Measurements from ENCODE around the gene NOB1. TPM values are rescaled to one million over a fixed set of nuclear protein-coding genes. Genes with fewer than 3 reads are reported as not detected.

The NOB1 gene
- total and polyA plus RNA-seq, 9 of the 15 experiments (the other 6 are each of a cell fraction or from before 2014, with no cell fraction given): 42.4 to 148 (median 116) TPM

- CTCF ChIA-PET (ENCODE audit: low intra/inter-chr PET ratio): no interaction called here
- TF ChIP-seq ZBED1 (IDR thresholded peaks at IDR 0.05) (no peak), E2F6 (IDR thresholded peaks at IDR 0.05; ENCODE audit: borderline replicate concordance in 1 of 2, extremely low read depth in 1 of 2, insufficient read depth in 1 of 2, insufficient read length in 1 of 2, low read depth in 1 of 2, low read length in 1 of 2, poor library complexity in 1 of 2, severe bottlenecking in 1 of 2) (no peak), HDAC1 (IDR thresholded peaks at IDR 0.05) (no peak), NCOA2 (IDR thresholded peaks at IDR 0.05; ENCODE audit: partially characterized antibody in 2 of 2) (no peak), ZSCAN32 (CRISPR knock-in tag; IDR thresholded peaks at IDR 0.05) (no peak), ZNF318 (IDR thresholded peaks at IDR 0.05; ENCODE audit: borderline replicate concordance in 1 of 2, low read depth in 1 of 2) (no peak), SMARCA5 (IDR thresholded peaks at IDR 0.05) (no peak)
- TF ChIP-seq, protein P1, sequence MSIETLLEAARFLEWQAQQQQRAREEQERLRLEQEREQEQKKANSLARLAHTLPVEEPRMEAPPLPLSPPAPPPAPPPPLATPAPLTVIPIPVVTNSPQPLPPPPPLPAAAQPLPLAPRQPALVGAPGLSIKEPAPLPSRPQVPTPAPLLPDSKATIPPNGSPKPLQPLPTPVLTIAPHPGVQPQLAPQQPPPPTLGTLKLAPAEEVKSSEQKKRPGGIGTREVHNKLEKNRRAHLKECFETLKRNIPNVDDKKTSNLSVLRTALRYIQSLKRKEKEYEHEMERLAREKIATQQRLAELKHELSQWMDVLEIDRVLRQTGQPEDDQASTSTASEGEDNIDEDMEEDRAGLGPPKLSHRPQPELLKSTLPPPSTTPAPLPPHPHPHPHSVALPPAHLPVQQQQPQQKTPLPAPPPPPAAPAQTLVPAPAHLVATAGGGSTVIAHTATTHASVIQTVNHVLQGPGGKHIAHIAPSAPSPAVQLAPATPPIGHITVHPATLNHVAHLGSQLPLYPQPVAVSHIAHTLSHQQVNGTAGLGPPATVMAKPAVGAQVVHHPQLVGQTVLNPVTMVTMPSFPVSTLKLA (conservative IDR thresholded peaks at IDR 0.05): no peak
- TF ChIP-seq, protein P2, sequence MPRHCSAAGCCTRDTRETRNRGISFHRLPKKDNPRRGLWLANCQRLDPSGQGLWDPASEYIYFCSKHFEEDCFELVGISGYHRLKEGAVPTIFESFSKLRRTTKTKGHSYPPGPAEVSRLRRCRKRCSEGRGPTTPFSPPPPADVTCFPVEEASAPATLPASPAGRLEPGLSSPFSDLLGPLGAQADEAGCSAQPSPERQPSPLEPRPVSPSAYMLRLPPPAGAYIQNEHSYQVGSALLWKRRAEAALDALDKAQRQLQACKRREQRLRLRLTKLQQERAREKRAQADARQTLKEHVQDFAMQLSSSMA (CRISPR knock-in tag; IDR thresholded peaks at IDR 0.05): no peak
Measured at GRCh38 chr16:69693916-69694315, 60.8 kb downstream of the NOB1 start.

More at GRCh38 chr16:69693916-69694315, 60.8 kb downstream of the NOB1 start:
- Histone ChIP-seq H3K4me2 (ENCODE audit: insufficient read depth, low read length) (no peak overlapping the region), H4K20me1 (replicated peaks; ENCODE audit: control insufficient read depth, insufficient read depth, low read length) (no peaks in the 10 kb centered on the region), H3K79me2 (ENCODE audit: control insufficient read depth, insufficient read depth, low read length) (no peaks in the 10 kb centered on the region), H3K4me1 (replicated peaks in 1 of 2; ENCODE audit: control insufficient read depth in 2 of 2, insufficient read depth in 2 of 2, low read length in 2 of 2) (no peaks in the 10 kb centered on the region), H3K36me3 (ENCODE audit: control insufficient read depth, insufficient read depth, low read length) (peaks cover 81% of the 10 kb centered on the region), H3K9me1 (ENCODE audit: control insufficient read depth, insufficient read depth, low read length) (no peaks in the 10 kb centered on the region), H3K9me3 (replicated peaks; ENCODE audit: control insufficient read depth, insufficient read depth, low read depth, low read length) (no peaks in the 10 kb centered on the region), H3K27me3 (ENCODE audit: control insufficient read depth in 2 of 2, insufficient read depth in 2 of 2, low read length in 2 of 2) (no peaks in the 10 kb centered on the region), H2AFZ (ENCODE audit: low read depth, low read length) (no peak overlapping the region), H3K9ac (ENCODE audit: insufficient read depth in 1 of 2, low read depth in 2 of 2, low read length in 2 of 2) (no peak overlapping the region), H3K27ac (ENCODE audit: extremely low read depth, low read depth, low read length) (no peak overlapping the region), H3K4me3 (no peak overlapping the region)
- in situ Hi-C loops (cut with MboI) (no loop called here), intact Hi-C loops (cut with micrococcal nuclease) (no loop called here)
- no peak for DNase-seq (ENCODE audit: extremely low read depth in 1 of 4, low spot score in 3 of 4)
- WGBS (ENCODE audit: insufficient coverage, low coverage, missing lambda C conversion rate): 91% methylated on average over 2 of the region's 2 CpGs
- no TSS peak for BruUV-seq (replicated peaks)
- no peak for ATAC-seq
- FAIRE-seq: no peak
- POLR2A ChIA-PET: no interaction called here

All from K562 (cell line).